MCF 10A (cell line): Measurements from ENCODE around the gene ARID5B. TPM values are rescaled to one million over a fixed set of nuclear protein-coding genes. Genes with fewer than 3 reads are reported as not detected.

ENCODE experiments used
- BruUV-seq: library from RNA; stranded (reverse); fragments of 400-500 nt; replicated peaks from 2 replicates; lab custom pipeline; 2021; lab: Mats Ljungman, UMichigan
- CTCF ChIA-PET: fragments of 300-600 bp; sonication (Branson Sonifier 250); formaldehyde crosslinking; extraction: SDS; loops from one replicate; lab custom pipeline; 2021; ENCODE audit warnings: antibody characterized with exemption, inconsistent platforms; lab: Yijun Ruan, JAX
- POLR2A ChIA-PET: fragments of 300-600, 350-650 bp; sonication (Branson Sonifier 250); formaldehyde crosslinking; extraction: SDS; loops from one replicate; lab custom pipeline; 2020; ENCODE audit warnings: antibody characterized with exemption, inconsistent platforms; lab: Yijun Ruan, JAX
- DNase-seq: peaks from one replicate; pipeline ENCODE4 v3.0.0-alpha.2; 2018; ENCODE audit not compliant: unreplicated experiment
- H3K27ac Mint-ChIP-seq: one replicate; pipeline ENCODE4 v1.8.0; 2022; ENCODE audit warnings: mild to moderate bottlenecking, low read depth, mixed read lengths; ENCODE audit not compliant: unreplicated experiment
- H3K27me3 Mint-ChIP-seq: one replicate; pipeline ENCODE4 v1.8.0; 2022; ENCODE audit warnings: mixed read lengths; ENCODE audit not compliant: insufficient read depth, unreplicated experiment
- H3K36me3 Mint-ChIP-seq: one replicate; pipeline ENCODE4 v1.8.0; 2022; ENCODE audit warnings: mild to moderate bottlenecking, moderate library complexity, mixed read lengths; ENCODE audit not compliant: insufficient read depth, unreplicated experiment
- H3K4me1 Mint-ChIP-seq: one replicate; pipeline ENCODE4 v1.8.0; 2022; ENCODE audit warnings: mixed read lengths; ENCODE audit not compliant: insufficient read depth, unreplicated experiment
- H3K4me3 Mint-ChIP-seq: one replicate; pipeline ENCODE4 v1.8.0; 2022; ENCODE audit warnings: mild to moderate bottlenecking, moderate library complexity, mixed read lengths; ENCODE audit not compliant: unreplicated experiment
- H3K9me3 Mint-ChIP-seq: one replicate; pipeline ENCODE4 v1.8.0; 2022; ENCODE audit warnings: mixed read lengths; ENCODE audit not compliant: unreplicated experiment
- CTCF ChIP-seq: fragments of 200-600 bp; IDR thresholded peaks from one replicate; pipeline ENCODE4 v1.8.0; 2022; ENCODE audit warnings: antibody characterized with exemption, mild to moderate bottlenecking; ENCODE audit not compliant: unreplicated experiment
- intact Hi-C: fragments of 100-400 bp; cut with micrococcal nuclease; formaldehyde crosslinking; loops from 2 replicates; pipeline ENCODE4 v1.14.1; 2022
- total RNA-seq: library from RNA; stranded (reverse); gene quantifications from 2 replicates; pipeline ENCODE4 v1.2.3, GENCODE V29; 2022

Gene ARID5B
- total RNA-seq, 1 experiment from 2014 or later = 12.2 TPM

GRCh38 chr10:62019013-62019684 is 117.7 kb downstream of the ARID5B start:
- no peak overlapping the region for H3K4me3 Mint-ChIP-seq
- peaks cover 7% of the 10 kb centered on the region for H3K9me3 Mint-ChIP-seq
- peak overlapping the region; percentile 74 for H3K27ac Mint-ChIP-seq
- peaks cover 15% of the 10 kb centered on the region for H3K4me1 Mint-ChIP-seq
- POLR2A ChIA-PET = interaction anchor here (0.6 to 5.7 kb wide), 7 partner anchors 10 to 80 kb away, joined by 3 to 34 read pairs (median 5); no protein-coding TSS in a partner anchor
- TF ChIP-seq CTCF = no peak
- CTCF ChIA-PET = interaction anchor here (0.6 to 1.6 kb wide), 4 partner anchors 16 to 226 kb away, joined by 3 to 4 read pairs (median 3); no protein-coding TSS in a partner anchor
- peaks cover 8% of the 10 kb centered on the region for H3K36me3 Mint-ChIP-seq
- H3K27me3 Mint-ChIP-seq = no peaks in the 10 kb centered on the region
- BruUV-seq = no TSS peak
- DNase-seq = no peak
- intact Hi-C loops = no loop called here

- CTCF ChIA-PET = interaction anchor here (0.6 to 1.6 kb wide), 4 partner anchors 16 to 225 kb away, joined by 3 to 4 read pairs (median 3); no protein-coding TSS in a partner anchor
- no TSS peak for BruUV-seq
- TF ChIP-seq CTCF = no peak
- Mint-ChIP-seq H3K4me3 (no peak overlapping the region), H3K4me1 (peaks cover 15% of the 10 kb centered on the region), H3K27ac (peak overlapping the region; percentile 74), H3K9me3 (peaks cover 7% of the 10 kb centered on the region), H3K36me3 (peaks cover 4% of the 10 kb centered on the region), H3K27me3 (no peaks in the 10 kb centered on the region)
- POLR2A ChIA-PET = interaction anchor here (0.9 to 5.7 kb wide), 7 partner anchors 9 to 30 kb away, joined by 3 to 34 read pairs (median 5); no protein-coding TSS in a partner anchor
- DNase-seq = no peak
- intact Hi-C loops = no loop called here
Observed at GRCh38 chr10:62019685-62020359, 118.3 kb downstream of the ARID5B start.

GRCh38 chr10:62021128-62021665 is 119.7 kb downstream of the ARID5B start:
- intact Hi-C loops = no loop called here
- H3K9me3 Mint-ChIP-seq = peaks cover 7% of the 10 kb centered on the region
- no peak overlapping the region for H3K27ac Mint-ChIP-seq
- H3K4me3 Mint-ChIP-seq = no peak overlapping the region
- no peak for TF ChIP-seq CTCF
- peaks cover 19% of the 10 kb centered on the region for H3K4me1 Mint-ChIP-seq
- H3K36me3 Mint-ChIP-seq = peaks cover 4% of the 10 kb centered on the region
- ChIA-PET CTCF (interaction anchor here (0.9 to 1.8 kb wide), 3 partner anchors 15 to 224 kb away, joined by 3 to 8 read pairs (median 4); no protein-coding TSS in a partner anchor), POLR2A (interaction anchor here (0.9 to 5.7 kb wide), 7 partner anchors 17 to 120 kb away, joined by 3 to 34 read pairs (median 3); partner anchors contain the start of gene ARID5B)
- DNase-seq = no peak
- no peaks in the 10 kb centered on the region for H3K27me3 Mint-ChIP-seq
- no TSS peak for BruUV-seq
